GM19351 (cell line): Measurements from ENCODE around the gene BNIP5.

ENCODE experiments used
- ATAC-seq: cut with Tn5 transposase; IDR thresholded peaks from one replicate; pipeline ENCODE4 v1.9.1; 2021; ENCODE audit warnings: mild to moderate bottlenecking, moderate library complexity; ENCODE audit not compliant: unreplicated experiment

The BNIP5 gene, protein sequence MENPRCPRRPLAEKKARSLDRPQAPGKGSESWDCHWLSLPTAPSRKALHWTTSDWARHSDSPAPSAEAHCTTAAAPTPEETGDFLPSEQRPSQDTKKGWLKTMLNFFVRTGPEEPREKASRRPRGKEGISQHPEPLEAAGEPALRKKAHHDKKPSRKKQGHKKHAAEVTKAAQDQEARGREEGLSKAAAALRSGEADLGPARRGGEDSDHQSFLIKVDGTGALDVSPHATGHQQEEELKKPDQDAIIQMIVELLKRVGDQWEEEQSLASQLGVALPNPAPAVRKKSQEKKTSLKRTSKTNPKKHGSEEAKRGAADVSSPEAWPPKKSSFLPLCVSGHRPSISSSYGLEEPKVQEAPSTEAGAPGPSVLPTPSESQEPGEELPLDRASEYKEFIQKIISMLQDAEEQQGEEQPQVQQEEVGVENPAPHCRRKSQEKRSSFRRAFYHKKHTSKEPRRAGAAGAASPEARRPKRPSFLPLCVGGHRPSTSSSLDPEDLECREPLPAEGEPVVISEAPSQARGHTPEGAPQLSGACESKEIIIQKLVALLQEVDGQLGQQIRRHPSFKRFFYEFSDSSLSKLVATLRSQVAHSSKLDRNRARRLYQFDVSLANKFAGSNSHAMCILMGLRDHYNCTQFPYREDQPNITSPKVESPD

DNA sequence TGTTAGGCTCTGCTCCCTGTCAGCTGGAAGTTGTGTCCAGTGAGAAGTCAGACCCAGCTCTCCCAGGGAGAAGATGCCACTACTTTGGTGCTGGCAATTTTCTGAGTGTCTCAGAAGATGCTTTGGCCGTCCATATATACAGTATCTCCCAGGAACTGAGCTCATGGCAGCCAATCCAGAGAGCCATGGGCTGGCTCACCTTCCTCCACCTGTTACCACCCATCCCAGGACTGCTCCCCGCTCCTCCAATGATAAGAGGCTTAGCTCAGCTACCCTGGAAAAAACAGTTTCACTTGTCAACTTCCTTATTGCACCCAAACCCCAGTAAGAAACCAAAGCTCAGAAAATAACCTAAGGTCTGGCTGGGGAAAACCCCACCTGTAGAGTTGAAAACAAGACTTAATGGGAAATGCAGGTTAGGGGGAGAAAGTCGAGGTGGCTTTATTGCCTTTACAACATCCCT lies at the start of gene BNIP5:
Gene BNIP5 (minus strand): TSS at position 110 of the 463 bp plus-strand sequence. CDS start 6,198 bp downstream, outside the sequence.
- no peak for ATAC-seq

- ATAC-seq, result no peak
Observed at GRCh38 chr6:36384095-36384494, 47.4 kb upstream of the BNIP5 start.

GRCh38 chr6:36383606-36384005 lies 46.9 kb upstream of the BNIP5 start:
- ATAC-seq, result no peak

DNA sequence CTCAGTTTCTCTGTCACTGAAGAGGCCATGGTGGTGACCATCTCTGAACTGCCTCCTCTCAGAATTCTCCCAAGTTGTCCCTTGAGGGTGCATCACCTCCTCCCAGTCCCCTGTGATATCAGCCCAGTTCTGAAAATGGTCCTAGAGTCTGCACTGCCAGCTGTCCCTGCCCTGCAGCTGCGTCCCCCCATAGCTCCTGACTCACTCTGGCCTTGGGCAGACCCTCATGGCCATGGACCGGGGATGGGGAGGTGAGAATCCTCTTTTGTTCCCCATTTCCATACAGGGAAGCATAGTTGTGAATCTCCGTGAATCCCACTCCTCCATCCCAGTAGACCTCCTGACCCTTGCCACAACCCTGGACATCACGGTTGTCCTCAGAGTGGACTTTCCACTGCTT lies 46.3 kb upstream of the BNIP5 start:
- no peak for ATAC-seq

- no peak for ATAC-seq
Observed at GRCh38 chr6:36381502-36382389, 45.1 kb upstream of the BNIP5 start.

DNA sequence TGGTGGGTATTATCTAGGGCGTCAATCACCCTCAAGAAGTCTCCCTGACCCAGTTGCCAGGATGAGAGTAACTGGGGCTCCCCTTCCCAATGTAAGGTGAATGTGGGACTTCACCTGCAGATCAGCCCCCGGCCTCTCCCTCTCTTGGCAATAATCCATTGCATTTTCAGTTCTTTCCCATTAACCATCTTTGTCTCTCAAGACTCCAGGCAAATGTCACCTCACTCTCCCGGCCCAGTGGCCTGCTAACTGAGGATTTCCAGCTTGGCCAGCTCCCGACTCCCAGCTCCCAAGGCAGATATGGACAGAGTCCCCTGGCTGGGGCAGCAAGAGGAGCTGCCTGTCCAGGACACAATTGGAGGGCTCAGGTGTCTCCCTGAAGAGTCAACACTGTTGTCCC lies 43.5 kb upstream of the BNIP5 start:
- ATAC-seq, result no peak

- ATAC-seq, result no peak
Observed at GRCh38 chr6:36378936-36379335, 42.2 kb upstream of the BNIP5 start.

DNA sequence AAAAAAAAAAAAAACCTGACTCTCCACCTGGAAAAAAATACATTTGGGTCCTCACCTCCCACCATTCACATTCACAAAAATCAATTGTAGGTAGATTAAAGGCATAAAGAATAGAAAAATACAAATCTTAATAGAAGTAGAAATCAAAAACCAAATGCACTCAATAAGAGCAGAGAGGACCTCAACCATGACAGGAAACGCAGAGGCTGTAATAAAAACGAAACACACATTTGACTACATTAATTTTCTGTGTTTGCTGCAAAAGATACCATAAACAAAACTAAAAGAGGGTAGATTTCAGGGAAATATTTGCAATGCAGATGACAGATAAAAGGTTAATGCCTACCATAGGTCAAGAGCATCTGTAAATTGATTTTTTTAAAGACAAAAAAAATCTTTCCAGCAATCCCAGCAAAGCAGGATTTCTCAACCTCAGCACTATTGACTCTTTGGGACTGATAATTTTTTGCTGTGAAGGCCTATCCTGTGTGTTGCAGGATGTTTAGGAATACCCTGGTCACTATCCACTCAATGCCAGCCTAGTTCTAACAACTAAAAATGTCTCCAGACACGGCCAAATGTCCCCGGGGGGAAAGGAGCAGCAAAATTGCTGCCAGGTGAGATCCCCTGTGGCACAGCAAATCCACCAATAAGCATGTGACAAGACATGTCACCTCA lies 41.7 kb upstream of the BNIP5 start:
- no peak for ATAC-seq

DNA sequence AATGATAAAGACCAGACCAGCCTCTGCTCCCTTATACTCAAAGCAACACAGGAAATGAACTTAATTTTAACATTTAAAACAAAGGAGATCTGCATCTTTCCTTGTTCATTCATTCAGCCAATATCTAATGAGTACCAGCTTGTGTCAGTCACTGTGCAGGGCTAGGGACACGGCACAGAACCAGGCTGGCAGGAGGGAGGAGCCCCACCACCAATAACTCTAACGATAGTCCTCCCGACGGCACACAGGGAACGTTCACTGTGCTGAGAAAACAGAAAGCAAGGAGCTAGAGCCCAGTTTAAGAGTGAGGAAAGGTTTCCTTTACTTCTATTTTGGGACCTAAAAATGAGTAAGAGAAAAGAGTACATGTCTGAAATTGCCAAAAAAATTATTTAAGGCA lies 40.9 kb upstream of the BNIP5 start:
- no peak for ATAC-seq

- ATAC-seq, result no peak
Observed at GRCh38 chr6:36376742-36377141, 40.1 kb upstream of the BNIP5 start.

GRCh38 chr6:36376183-36376582 lies 39.5 kb upstream of the BNIP5 start:
- no peak for ATAC-seq

DNA sequence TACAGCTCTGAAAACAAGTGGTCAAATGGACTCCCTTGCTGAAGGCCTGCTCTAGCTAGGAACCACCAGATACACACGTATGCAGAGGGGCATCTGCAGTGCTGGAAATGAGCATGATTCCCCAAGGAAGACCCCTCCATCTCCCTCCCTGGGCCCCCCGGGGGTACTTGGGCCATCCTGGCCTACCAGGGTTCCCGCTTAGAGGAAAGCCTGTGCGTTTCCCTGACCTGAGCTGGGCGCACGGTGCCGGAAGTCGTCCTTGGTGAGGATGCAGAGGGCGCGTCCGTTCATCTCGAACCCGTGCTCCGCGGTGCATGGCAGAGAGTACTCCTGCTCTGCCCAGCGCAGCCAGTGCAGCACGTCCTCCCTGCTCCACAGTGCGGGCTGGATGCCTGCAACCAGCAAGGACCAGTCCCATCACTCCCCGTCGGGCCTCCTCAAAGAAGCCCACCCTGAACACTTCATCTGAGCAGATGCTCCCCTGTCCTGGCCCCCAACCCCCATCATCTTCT lies 39.0 kb upstream of the BNIP5 start:
- no peak for ATAC-seq

- ATAC-seq, result no peak
Observed at GRCh38 chr6:36374972-36375371, 38.3 kb upstream of the BNIP5 start.

DNA sequence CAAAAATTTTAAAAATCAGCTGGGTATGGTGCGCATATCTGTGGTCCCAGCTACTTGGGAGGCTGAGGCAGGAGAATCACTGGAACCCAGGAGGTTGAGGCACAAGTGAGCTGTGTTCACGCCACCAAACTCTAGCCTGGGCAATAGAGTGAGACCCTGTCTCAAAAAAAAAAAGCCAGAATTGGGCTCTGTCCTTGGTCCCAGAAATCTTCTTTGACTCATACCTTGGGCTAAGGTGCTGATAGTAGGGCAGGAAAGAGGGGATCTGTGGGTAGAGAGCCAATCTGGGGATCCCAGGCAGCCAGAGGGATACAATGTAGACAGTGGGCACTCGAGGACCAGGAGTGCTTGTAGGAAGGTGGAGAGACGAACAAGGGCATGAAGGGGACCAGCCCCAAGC lies 37.5 kb upstream of the BNIP5 start:
- no peak for ATAC-seq

- no peak for ATAC-seq
Observed at GRCh38 chr6:36373368-36374019, 36.8 kb upstream of the BNIP5 start.

DNA sequence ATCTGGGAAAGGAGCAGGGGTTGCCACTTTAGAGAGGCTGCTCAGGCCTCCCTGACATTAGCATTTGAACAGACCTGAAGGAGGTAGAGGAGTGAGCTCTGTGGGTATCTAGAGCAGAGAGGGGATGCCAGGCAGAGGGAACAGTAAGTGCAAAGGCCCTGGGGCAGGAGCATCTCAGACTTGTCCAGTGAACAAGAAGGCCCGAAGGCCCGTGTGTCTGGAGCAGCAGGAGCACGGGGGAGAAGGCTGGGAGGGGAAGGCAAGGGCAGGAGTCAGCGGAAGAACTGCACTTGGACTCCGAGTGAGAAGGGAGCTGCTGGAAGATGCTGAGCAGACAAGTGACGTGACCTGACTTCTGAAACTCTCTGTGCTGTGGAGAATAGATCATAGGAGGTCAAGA lies 35.4 kb upstream of the BNIP5 start:
- no peak for ATAC-seq

DNA sequence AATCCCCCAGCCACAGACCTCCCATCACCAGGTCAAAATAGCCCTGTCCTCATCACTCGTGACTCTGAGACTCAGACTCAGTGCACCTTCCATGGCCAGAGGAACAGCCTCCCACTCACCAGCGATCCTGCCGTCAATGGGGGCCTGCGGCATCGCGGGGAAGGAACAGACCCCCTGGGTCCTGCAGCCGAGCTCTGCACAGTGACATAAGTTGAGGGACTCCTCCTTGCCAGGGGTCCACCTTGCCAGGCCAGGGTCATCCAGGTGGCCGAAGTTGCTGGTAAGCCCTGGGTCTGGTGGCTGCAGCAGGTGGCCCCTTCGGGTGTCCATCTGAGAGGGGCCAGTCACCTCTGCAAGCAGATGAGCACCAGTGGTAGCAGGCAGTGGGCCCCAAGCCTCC lies 34.5 kb upstream of the BNIP5 start:
- no peak for ATAC-seq

- no peak for ATAC-seq
Observed at GRCh38 chr6:36370638-36371037, 34.0 kb upstream of the BNIP5 start.

DNA sequence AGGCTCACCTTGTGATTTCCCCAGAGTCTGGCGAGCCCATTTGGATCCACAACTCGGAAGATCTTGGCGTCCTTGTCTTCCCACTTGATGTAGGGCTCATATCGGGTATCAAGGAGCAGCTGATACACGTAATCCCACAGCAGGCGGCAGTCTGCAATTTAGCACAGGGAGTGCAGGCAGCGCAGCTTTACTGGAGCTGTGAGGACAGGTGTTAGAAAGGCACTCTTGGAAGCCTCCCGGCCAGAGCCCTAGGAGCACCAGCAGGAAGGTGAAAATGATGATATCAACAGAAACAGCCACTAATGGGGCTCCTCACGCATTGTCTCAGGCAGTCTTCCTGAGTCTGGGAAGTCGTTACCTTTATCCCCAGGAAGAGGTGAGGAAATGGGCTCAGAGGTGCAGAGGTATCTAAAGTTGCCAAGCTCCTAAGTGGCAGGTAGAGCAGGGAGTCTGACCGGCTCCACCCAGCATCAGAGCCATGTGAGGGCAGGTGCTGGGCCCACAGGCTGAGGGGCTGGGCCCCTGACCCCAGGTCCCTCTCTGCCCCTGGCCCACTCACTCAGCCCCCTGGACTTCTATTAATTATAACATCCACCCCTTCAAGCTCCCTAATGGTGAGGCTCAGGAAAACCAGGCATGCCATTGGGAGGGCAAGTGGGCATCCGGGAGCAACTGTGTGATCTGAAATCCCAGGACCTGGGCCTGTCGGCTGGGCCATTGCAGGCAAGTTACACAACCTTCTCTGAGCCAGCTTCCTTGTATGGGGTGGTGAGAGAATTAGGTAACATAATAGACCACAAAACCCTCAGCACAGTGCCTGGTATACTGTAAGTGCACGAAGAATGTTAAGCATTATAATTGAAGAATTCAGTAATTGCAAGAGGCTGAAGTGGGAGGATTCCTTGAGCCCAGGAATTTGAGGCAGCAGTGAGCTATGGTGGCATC lies 32.5 kb upstream of the BNIP5 start:
- ATAC-seq, result no peak
